ENCODE data around the gene NR6A1.

DNA sequence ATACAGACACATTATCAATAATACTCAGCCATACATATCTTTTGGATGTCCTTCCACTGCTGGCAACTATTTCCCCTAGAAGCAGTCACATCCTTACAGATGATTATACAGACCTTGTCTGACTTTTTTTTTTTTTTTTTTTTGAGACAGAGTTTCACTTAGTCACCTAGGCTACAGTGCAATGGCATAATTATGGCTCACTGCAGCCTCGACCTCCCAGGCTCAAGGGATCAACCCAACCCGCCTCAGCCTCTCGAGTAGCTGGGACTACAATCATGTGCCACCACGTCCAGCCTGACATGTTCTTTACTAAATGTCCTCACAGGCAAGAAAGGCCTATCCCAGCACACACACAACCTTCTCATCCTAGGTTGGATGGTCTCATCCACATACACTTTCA is 24.0 kb downstream of the NR6A1 start:
- TF ChIP-seq, protein P1, sequence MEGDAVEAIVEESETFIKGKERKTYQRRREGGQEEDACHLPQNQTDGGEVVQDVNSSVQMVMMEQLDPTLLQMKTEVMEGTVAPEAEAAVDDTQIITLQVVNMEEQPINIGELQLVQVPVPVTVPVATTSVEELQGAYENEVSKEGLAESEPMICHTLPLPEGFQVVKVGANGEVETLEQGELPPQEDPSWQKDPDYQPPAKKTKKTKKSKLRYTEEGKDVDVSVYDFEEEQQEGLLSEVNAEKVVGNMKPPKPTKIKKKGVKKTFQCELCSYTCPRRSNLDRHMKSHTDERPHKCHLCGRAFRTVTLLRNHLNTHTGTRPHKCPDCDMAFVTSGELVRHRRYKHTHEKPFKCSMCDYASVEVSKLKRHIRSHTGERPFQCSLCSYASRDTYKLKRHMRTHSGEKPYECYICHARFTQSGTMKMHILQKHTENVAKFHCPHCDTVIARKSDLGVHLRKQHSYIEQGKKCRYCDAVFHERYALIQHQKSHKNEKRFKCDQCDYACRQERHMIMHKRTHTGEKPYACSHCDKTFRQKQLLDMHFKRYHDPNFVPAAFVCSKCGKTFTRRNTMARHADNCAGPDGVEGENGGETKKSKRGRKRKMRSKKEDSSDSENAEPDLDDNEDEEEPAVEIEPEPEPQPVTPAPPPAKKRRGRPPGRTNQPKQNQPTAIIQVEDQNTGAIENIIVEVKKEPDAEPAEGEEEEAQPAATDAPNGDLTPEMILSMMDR (IDR thresholded peaks at IDR 0.05), result no peak
- no peak for TF ChIP-seq ZFX (IDR thresholded peaks at IDR 0.05; ENCODE audit: borderline replicate concordance)

Data from 22Rv1 (cell line).